ENCODE data around the gene KRTAP5-10.
"Not testable (repeated sequence)": the region's sequence is repeated elsewhere in the genome, so short reads cannot be mapped to it uniquely, and the experiment has no call there.

The KRTAP5-10 gene

GRCh38 chr11:71562120-71562519, 3.2 kb upstream of the KRTAP5-10 start:
- Histone ChIP-seq H3K9ac (ENCODE audit: low read depth, low read length) (no peak overlapping the region), H3K27ac (ENCODE audit: low read depth, low read length) (no peak overlapping the region), H3K4me1 (ENCODE audit: control insufficient read depth, insufficient read depth, low read length) (no peaks in the 10 kb centered on the region), H3K4me3 (ENCODE audit: low read depth, low read length) (no peak overlapping the region), H3K36me3 (ENCODE audit: control insufficient read depth, insufficient read depth, low read length) (no peaks in the 10 kb centered on the region), H3K27me3 (ENCODE audit: control insufficient read depth, insufficient read depth, low read length) (no peaks in the 10 kb centered on the region), H3K9me3 (ENCODE audit: control insufficient read depth, insufficient read depth, low read length) (no peaks in the 10 kb centered on the region)

- Histone ChIP-seq H3K36me3 (ENCODE audit: control insufficient read depth, insufficient read depth, low read length) (no peaks in the 10 kb centered on the region), H3K9me3 (ENCODE audit: control insufficient read depth, insufficient read depth, low read length) (no peaks in the 10 kb centered on the region), H3K27me3 (ENCODE audit: control insufficient read depth, insufficient read depth, low read length) (no peaks in the 10 kb centered on the region), H3K4me1 (ENCODE audit: control insufficient read depth, insufficient read depth, low read length) (no peaks in the 10 kb centered on the region), H3K9ac (ENCODE audit: low read depth, low read length) (no peak overlapping the region), H3K4me3 (ENCODE audit: low read depth, low read length) (no peak overlapping the region), H3K27ac (ENCODE audit: low read depth, low read length) (no peak overlapping the region)
Measured at GRCh38 chr11:71563406-71563805, 2.0 kb upstream of the KRTAP5-10 start.

GRCh38 chr11:71564430-71564829, 933 bp upstream of the KRTAP5-10 start:
- no peak overlapping the region for H3K9ac ChIP-seq (ENCODE audit: low read depth, low read length)
- no peaks in the 10 kb centered on the region for H3K4me1 ChIP-seq (ENCODE audit: control insufficient read depth, insufficient read depth, low read length)
- no peaks in the 10 kb centered on the region for H3K36me3 ChIP-seq (ENCODE audit: control insufficient read depth, insufficient read depth, low read length)
- no peak overlapping the region for H3K4me3 ChIP-seq (ENCODE audit: low read depth, low read length)
- no peaks in the 10 kb centered on the region for H3K9me3 ChIP-seq (ENCODE audit: control insufficient read depth, insufficient read depth, low read length)
- no peaks in the 10 kb centered on the region for H3K27me3 ChIP-seq (ENCODE audit: control insufficient read depth, insufficient read depth, low read length)
- no peak overlapping the region for H3K27ac ChIP-seq (ENCODE audit: low read depth, low read length)

GRCh38 chr11:71566081-71566620, 788 bp downstream of the KRTAP5-10 start:
- no peak overlapping the region for H3K27ac ChIP-seq (ENCODE audit: low read depth, low read length)
- no peaks in the 10 kb centered on the region for H3K27me3 ChIP-seq (ENCODE audit: control insufficient read depth, insufficient read depth, low read length)
- H3K9ac ChIP-seq (ENCODE audit: low read depth, low read length), result no peak overlapping the region
- no peaks in the 10 kb centered on the region for H3K36me3 ChIP-seq (ENCODE audit: control insufficient read depth, insufficient read depth, low read length)
- no peaks in the 10 kb centered on the region for H3K4me1 ChIP-seq (ENCODE audit: control insufficient read depth, insufficient read depth, low read length)
- H3K9me3 ChIP-seq (ENCODE audit: control insufficient read depth, insufficient read depth, low read length), result no peaks in the 10 kb centered on the region
- no peak overlapping the region for H3K4me3 ChIP-seq (ENCODE audit: low read depth, low read length)

- H3K36me3 ChIP-seq (ENCODE audit: control insufficient read depth, insufficient read depth, low read length), result not testable (repeated sequence)
Measured at GRCh38 chr11:71566626-71567599, 1.6 kb downstream of the KRTAP5-10 start.

GRCh38 chr11:71567633-71568032, 2.3 kb downstream of the KRTAP5-10 start:
- H3K27ac ChIP-seq (ENCODE audit: low read depth, low read length); H3K4me1 ChIP-seq (ENCODE audit: control insufficient read depth, insufficient read depth, low read length); H3K9me3 ChIP-seq (ENCODE audit: control insufficient read depth, insufficient read depth, low read length); H3K9ac ChIP-seq (ENCODE audit: low read depth, low read length); H3K27me3 ChIP-seq (ENCODE audit: control insufficient read depth, insufficient read depth, low read length); H3K36me3 ChIP-seq (ENCODE audit: control insufficient read depth, insufficient read depth, low read length); H3K4me3 ChIP-seq (ENCODE audit: low read depth, low read length): not testable (repeated sequence)

More at GRCh38 chr11:71566626-71567599, 1.6 kb downstream of the KRTAP5-10 start:
- H3K4me1 ChIP-seq (ENCODE audit: control insufficient read depth, insufficient read depth, low read length); H3K9ac ChIP-seq (ENCODE audit: low read depth, low read length); H3K9me3 ChIP-seq (ENCODE audit: control insufficient read depth, insufficient read depth, low read length); H3K4me3 ChIP-seq (ENCODE audit: low read depth, low read length); H3K27me3 ChIP-seq (ENCODE audit: control insufficient read depth, insufficient read depth, low read length); H3K27ac ChIP-seq (ENCODE audit: low read depth, low read length): not testable (repeated sequence)

GRCh38 chr11:71568704-71569349, 3.5 kb downstream of the KRTAP5-10 start:
- Histone ChIP-seq H3K27ac (ENCODE audit: low read depth, low read length) (no peak overlapping the region), H3K4me3 (ENCODE audit: low read depth, low read length) (no peak overlapping the region), H3K27me3 (ENCODE audit: control insufficient read depth, insufficient read depth, low read length) (no peaks in the 10 kb centered on the region), H3K36me3 (ENCODE audit: control insufficient read depth, insufficient read depth, low read length) (no peaks in the 10 kb centered on the region), H3K9me3 (ENCODE audit: control insufficient read depth, insufficient read depth, low read length) (no peaks in the 10 kb centered on the region), H3K4me1 (ENCODE audit: control insufficient read depth, insufficient read depth, low read length) (no peaks in the 10 kb centered on the region), H3K9ac (ENCODE audit: low read depth, low read length) (no peak overlapping the region)

- not testable (repeated sequence) for H3K4me1 ChIP-seq (ENCODE audit: control insufficient read depth, insufficient read depth, low read length); H3K27ac ChIP-seq (ENCODE audit: low read depth, low read length); H3K4me3 ChIP-seq (ENCODE audit: low read depth, low read length); H3K9me3 ChIP-seq (ENCODE audit: control insufficient read depth, insufficient read depth, low read length); H3K27me3 ChIP-seq (ENCODE audit: control insufficient read depth, insufficient read depth, low read length); H3K36me3 ChIP-seq (ENCODE audit: control insufficient read depth, insufficient read depth, low read length); H3K9ac ChIP-seq (ENCODE audit: low read depth, low read length)
Measured at GRCh38 chr11:71571101-71571850, 5.9 kb downstream of the KRTAP5-10 start.

GRCh38 chr11:71572811-71573210, 7.4 kb downstream of the KRTAP5-10 start:
- Histone ChIP-seq H3K9me3 (ENCODE audit: control insufficient read depth, insufficient read depth, low read length) (no peaks in the 10 kb centered on the region), H3K4me1 (ENCODE audit: control insufficient read depth, insufficient read depth, low read length) (no peaks in the 10 kb centered on the region), H3K9ac (ENCODE audit: low read depth, low read length) (no peak overlapping the region), H3K27ac (ENCODE audit: low read depth, low read length) (no peak overlapping the region), H3K27me3 (ENCODE audit: control insufficient read depth, insufficient read depth, low read length) (no peaks in the 10 kb centered on the region), H3K4me3 (ENCODE audit: low read depth, low read length) (no peak overlapping the region), H3K36me3 (ENCODE audit: control insufficient read depth, insufficient read depth, low read length) (no peaks in the 10 kb centered on the region)

GRCh38 chr11:71574418-71574817, 9.1 kb downstream of the KRTAP5-10 start:
- no peak overlapping the region for H3K27ac ChIP-seq (ENCODE audit: low read depth, low read length)
- H3K36me3 ChIP-seq (ENCODE audit: control insufficient read depth, insufficient read depth, low read length), result no peaks in the 10 kb centered on the region
- H3K9me3 ChIP-seq (ENCODE audit: control insufficient read depth, insufficient read depth, low read length), result no peaks in the 10 kb centered on the region
- no peak overlapping the region for H3K9ac ChIP-seq (ENCODE audit: low read depth, low read length)
- no peaks in the 10 kb centered on the region for H3K4me1 ChIP-seq (ENCODE audit: control insufficient read depth, insufficient read depth, low read length)
- no peaks in the 10 kb centered on the region for H3K27me3 ChIP-seq (ENCODE audit: control insufficient read depth, insufficient read depth, low read length)
- no peak overlapping the region for H3K4me3 ChIP-seq (ENCODE audit: low read depth, low read length)

All from HUES48 (cell line).